GM06990 (cell line): Measurements from ENCODE around the gene RIMBP2.

Source experiments
- DNase-seq: peaks from one replicate; pipeline ENCODE4 v3.0.0-alpha.2; 2011; ENCODE audit not compliant: insufficient read length; ENCODE audit errors: extremely low read depth
- H3K27me3 ChIP-seq: replicated peaks from 2 replicates; pipeline ENCODE4 v1.6.0; 2011; ENCODE audit warnings: low read length; ENCODE audit not compliant: control insufficient read depth, insufficient read depth
- H3K36me3 ChIP-seq: 2 replicates; pipeline ENCODE4 v1.5.1; 2011; ENCODE audit warnings: low read length; ENCODE audit not compliant: control insufficient read depth, insufficient read depth
- H3K4me3 ChIP-seq: replicated peaks from 2 replicates; pipeline ENCODE4 v1.5.1; 2011; ENCODE audit warnings: low read depth, mild to moderate bottlenecking, control low read depth, low read length
- TF ChIP-seq, protein P1 (sequence below): IDR thresholded peaks from 2 replicates; pipeline ENCODE4 v1.5.1; 2011; ENCODE audit warnings: low read length, control low read depth, mild to moderate bottlenecking, inconsistent platforms; ENCODE audit not compliant: insufficient read depth, poor library complexity, severe bottlenecking

RIMBP2 gene

GRCh38 chr12:130488358-130488710, 227.8 kb downstream of the RIMBP2 start:
- TF ChIP-seq, protein P1, sequence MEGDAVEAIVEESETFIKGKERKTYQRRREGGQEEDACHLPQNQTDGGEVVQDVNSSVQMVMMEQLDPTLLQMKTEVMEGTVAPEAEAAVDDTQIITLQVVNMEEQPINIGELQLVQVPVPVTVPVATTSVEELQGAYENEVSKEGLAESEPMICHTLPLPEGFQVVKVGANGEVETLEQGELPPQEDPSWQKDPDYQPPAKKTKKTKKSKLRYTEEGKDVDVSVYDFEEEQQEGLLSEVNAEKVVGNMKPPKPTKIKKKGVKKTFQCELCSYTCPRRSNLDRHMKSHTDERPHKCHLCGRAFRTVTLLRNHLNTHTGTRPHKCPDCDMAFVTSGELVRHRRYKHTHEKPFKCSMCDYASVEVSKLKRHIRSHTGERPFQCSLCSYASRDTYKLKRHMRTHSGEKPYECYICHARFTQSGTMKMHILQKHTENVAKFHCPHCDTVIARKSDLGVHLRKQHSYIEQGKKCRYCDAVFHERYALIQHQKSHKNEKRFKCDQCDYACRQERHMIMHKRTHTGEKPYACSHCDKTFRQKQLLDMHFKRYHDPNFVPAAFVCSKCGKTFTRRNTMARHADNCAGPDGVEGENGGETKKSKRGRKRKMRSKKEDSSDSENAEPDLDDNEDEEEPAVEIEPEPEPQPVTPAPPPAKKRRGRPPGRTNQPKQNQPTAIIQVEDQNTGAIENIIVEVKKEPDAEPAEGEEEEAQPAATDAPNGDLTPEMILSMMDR = no peak
- Histone ChIP-seq H3K27me3 (no peaks in the 10 kb centered on the region), H3K36me3 (no peaks in the 10 kb centered on the region), H3K4me3 (no peak overlapping the region)
- no peak for DNase-seq

GRCh38 chr12:130487636-130488357, 228.3 kb downstream of the RIMBP2 start:
- TF ChIP-seq, protein P1 = no peak
- H3K27me3 ChIP-seq = no peaks in the 10 kb centered on the region
- DNase-seq = no peak

DNA sequence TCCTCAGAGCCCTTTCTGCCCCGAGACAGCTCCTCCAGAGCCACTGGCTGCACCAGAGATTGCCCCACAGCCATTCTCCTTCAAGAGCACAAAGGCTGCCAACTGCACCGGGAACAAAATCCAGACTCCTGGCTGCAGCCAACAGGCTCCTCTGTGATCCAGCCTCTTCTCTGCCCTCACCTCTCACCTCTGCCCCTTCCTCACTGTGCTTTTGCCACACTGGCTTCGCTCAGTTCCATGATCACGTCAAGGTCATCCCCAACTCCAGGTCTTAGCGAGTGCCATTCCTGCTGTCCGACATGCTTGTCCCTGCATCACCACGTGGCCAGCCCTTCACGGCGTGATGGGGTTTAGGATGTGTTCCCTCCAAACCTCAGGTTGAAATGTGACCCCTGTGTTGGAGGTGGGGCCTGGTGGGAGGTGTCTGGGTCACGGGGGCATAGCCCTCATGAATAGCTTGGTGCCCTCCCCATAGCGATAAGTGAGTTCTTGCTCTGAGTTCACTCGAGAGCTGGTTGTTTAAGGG, 229.1 kb downstream of the RIMBP2 start:
- TF ChIP-seq, protein P1 = no peak
- no peak overlapping the region for H3K4me3 ChIP-seq
- no peak for DNase-seq
- no peaks in the 10 kb centered on the region for H3K36me3 ChIP-seq
- H3K27me3 ChIP-seq = no peaks in the 10 kb centered on the region

More at GRCh38 chr12:130487636-130488357, 228.3 kb downstream of the RIMBP2 start:
- no peak overlapping the region for H3K4me3 ChIP-seq
- H3K36me3 ChIP-seq = no peaks in the 10 kb centered on the region

GRCh38 chr12:130486146-130486435, 230.0 kb downstream of the RIMBP2 start:
- Histone ChIP-seq H3K27me3 (no peaks in the 10 kb centered on the region), H3K4me3 (no peak overlapping the region), H3K36me3 (no peaks in the 10 kb centered on the region)
- TF ChIP-seq, protein P1 = no peak
- DNase-seq = no peak

DNA sequence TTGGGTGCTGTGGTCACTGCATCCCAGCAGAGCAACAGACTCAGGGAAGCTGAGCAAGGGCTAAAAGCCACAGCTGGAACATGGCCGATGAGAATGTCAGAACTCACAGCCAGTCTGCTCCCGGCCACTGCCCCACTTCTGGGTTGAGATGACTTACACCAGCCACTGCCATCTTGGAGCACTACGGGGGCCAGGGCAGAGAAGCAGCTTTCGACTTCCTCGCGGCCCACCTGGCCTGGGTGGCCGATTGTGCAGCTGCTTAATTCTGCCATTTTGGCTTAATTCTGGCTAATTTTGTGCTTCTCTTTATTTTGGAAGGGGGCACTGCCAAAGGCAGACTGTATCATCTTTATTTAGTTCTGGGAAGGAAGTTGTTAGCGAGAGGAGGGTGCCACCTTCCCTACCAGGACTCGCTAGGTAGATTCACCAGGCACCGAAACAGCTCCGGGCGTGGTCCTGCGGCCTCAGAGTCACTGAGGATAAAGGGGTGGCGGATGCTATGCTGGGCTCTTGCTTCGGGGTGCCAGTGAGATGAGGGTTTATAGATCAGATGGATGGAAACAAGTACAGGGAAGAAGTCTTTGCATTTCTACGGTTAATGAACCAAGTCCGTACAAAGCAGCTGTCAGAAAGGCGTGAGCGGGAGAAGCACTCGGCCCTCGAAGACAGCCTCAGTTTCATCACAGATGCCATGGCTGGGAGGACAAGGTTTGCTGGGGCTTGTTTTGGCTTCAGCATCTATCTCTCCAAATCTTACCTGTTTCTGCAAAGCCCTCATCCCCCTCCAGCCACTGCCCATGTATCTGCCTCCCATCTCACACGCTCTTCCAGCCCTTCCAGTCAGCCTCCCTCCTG, 230.6 kb downstream of the RIMBP2 start:
- TF ChIP-seq, protein P1 = no peak
- H3K36me3 ChIP-seq = no peaks in the 10 kb centered on the region

More for the DNA sequence above, 230.6 kb downstream of the RIMBP2 start:
- Histone ChIP-seq H3K27me3 (no peaks in the 10 kb centered on the region), H3K4me3 (no peak overlapping the region)
- DNase-seq = no peak
